ENCODE measurements around the gene GALNT8.
"Not testable (repeated sequence)": the region's sequence is repeated elsewhere in the genome, so short reads cannot be mapped to it uniquely, and the experiment has no call there.

Gene GALNT8

DNA sequence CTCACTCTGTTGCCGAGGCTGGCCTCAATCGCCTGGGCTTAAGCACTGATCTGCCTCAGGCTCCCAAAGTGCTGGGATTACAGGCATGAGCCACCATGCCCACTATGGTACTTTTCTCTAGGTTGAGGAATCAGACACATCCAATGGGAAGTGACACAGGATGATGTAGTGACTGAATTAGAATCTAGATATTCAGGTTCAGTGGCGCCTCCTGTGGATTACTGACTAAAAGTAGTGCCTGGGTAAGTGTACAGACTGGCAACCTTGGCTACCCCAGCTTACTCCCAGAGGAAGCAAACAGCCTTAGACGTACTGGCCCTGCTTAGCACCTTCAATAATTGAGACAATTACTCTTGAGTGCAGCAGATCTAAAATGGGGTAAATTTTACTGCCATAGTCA lies 22.8 kb downstream of the GALNT8 start:
- DNase-seq (ENCODE audit: low spot score) = no peak

DNA sequence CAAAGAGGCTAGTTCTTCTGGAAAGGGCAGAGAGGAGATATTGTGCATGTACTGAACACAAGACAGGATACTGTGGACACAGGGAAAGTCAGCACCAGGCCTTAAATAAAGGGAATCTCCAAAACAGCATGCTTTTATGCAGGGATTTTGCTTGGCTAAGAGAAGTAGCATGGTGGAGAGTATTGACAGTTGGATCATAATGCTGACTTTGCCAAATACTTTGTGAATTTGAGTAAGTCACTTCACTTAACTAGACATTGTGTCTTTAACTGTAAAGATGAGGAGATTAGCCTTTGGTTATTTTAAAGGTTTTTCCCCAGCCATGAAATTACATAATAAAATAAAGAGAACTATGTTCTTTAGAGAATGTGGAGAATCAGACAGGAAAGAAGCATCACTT lies 24.5 kb downstream of the GALNT8 start:
- DNase-seq (ENCODE audit: low spot score) = no peak

DNA sequence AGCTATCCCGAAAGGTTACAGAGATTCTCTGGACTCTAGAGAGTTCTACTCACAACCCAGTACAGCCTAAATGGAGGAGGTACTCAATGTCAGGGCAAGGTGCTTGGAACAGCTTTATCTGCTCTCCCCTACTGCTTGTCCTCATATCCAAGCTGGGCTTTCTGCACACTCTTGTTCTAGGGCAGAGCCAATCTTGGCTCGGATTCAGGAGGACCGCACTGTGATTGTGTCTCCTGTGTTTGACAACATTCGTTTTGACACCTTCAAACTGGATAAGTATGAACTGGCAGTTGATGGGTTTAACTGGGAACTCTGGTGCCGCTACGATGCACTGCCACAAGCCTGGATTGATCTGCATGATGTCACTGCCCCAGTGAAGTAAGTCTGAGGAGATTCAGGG lies 25.0 kb downstream of the GALNT8 start:
- DNase-seq (ENCODE audit: low spot score) = no peak

DNA sequence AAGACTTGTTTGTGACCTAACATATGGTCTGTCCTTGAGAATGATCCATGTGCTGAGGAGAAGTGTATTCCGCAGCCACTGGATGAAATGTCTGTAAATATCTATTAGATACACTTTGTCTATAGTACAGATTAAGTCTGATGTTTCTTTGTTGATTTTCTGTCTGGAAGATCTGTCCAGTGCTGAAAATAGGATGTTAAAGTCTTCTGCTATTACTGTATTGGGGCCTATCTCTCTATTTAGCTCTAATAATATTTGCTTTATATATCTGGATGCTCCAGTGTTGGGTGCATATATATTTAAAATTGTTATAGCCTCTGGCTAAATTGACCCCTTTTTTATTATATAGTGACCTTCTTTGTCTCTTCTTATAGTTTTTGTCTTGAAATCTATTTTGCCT lies 31.5 kb downstream of the GALNT8 start:
- not testable (repeated sequence) for DNase-seq (ENCODE audit: low spot score)

DNA sequence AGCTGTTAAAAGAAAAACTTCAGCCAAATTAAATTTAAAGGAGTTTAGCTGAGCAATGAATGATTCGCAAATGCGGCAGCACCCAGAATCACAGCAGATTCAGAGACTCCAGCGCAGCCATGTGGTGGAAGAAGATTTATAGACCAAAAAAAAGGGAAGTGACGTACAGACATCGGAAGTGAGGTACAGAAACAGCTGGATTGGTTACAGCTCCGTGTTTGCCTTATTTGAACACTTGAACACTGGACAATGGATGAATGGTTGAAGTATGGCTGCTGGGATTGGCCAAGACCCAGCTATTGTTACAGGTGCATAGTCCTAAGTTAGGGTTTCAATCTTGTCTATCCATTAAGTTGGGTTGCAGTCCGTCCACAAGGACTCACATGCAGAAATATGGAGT lies 42.6 kb downstream of the GALNT8 start:
- no peak for DNase-seq (ENCODE audit: low spot score)

DNA sequence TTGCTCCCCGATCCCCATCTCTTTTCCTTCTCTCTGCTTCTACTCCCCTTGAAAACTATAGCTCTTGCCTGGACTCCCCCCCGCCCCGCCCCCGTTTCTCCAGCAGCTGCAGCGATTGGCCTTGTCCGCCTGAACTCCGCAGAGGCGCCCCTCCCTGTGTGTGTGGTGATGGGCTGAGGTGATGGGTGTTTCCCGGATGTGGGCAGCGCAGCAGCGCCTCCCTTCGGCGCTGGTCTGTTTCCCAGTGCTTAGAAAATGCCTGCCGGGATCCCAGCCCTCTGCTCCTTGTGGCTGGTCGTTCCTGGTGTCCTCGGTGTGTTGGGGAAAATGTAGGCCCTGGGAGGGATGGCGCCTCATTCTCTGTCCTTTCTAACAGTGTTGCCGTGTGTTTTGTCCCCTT lies 43.3 kb downstream of the GALNT8 start:
- DNase-seq (ENCODE audit: low spot score) = no peak

DNA sequence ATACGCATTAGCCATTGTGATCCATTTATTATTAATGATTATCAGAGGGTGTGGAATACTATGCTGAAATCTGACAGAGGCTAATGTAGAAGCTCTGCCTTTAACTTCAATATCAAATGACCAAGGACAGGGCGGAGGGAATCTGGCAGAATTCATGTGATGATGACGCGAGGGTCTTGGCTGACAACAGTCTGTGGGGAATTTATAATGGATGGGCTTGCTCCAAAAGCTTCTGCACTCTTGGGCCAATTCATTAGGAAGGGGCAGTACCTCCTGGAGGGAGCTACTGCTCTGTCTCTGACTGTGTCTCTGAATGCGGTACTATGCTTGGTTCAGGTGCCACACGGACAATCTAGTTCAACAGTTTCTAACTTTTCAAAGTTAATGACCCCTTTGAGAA lies 46.2 kb downstream of the GALNT8 start:
- no peak for DNase-seq (ENCODE audit: low spot score)

DNA sequence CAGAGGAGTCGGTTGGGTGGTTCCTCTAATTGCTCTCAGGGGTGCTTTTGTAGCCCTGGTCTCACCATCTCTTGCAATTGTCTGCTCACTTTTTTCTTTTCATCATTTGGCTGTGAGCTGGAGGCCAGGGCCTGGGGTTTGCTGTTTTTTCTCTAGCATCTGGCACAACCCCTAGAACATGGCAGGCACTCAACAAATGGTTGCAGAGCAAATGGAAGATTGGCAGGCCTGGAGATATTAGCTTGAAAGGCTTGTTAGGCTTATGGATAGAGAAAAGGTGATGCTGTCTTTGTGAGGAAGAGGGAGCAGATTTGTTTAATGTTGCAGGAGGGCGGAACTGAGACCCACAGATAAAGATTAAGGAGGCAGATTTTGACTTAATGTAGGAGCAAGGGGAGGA lies 47.0 kb downstream of the GALNT8 start:
- no peak for DNase-seq (ENCODE audit: low spot score)

DNA sequence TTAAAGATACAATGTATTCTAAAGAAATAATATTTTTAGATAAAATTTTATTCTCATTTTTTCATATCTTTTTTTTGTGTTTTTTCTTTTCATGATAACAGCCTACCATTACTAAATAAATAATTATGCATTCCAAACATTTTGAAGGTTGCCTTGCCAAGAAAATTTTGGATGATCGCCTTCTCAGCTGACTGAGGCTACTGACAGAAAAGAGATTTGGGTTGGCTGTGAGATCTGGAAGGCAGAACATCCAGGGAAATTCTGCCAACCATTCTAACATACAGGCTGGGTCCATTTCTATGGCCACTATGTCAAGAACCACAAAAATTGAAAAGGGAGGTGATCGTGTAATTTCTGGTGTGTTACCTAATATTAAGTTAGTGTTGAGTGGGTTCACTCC lies 48.1 kb downstream of the GALNT8 start:
- DNase-seq (ENCODE audit: low spot score) = no peak

DNA sequence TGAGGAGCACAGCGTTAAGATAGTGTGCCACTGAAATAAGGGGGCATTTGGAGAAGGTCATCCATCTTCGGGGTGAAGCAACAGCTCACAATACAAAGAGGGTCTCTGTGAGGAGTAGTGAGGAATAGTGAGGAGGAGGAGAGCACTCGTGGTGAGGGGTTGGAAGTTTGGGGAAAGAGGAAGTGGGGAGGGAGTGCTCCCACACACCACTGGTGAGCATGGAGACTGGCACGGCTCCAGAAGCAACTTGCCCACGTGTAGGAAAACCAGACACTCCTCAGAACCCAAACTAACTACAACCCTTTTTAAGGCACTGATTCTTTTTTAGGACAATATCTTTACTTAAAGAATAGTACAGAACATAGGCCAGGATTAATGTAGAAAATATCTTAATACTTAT lies 48.9 kb downstream of the GALNT8 start:
- DNase-seq (ENCODE audit: low spot score) = no peak

DNA sequence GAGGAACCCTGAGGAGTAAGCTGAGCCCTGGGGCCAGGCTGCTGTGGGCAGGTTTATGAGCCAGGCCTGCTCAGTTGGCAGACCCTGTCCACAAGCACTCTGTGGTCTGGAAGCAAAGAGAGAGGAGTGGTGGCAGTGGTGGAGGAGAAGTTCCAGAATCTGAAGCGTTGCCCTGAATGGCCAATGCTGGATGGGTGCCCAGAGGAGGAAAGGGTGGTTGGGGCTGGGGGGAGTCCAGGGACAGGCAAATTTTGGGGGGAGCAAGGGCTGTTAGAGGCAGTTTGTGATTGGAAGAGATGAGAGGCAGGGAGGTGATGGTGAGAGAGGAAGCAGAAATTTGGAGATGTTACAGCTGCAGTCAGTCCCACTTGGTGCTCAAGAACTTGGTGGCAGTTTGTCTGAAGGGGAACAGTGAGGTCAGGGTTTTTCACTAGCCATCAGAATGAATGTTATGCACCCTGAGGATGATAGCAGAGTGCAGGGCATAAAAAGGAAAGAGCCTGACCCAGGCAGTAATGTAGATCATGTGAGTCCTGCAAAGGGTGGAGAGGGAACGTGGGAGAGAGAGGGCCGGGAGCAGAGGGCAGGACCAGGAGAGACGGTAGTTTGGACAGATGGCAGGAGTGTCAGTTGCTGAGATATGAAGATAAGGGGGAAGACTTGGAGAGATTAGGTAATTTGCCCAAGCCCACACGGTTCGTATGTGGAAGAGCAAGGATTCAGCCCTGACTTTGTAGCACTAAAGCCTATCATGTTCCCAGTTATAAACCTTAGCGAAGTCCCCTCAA lies 51.2 kb downstream of the GALNT8 start:
- no peak for DNase-seq (ENCODE audit: low spot score)

DNA sequence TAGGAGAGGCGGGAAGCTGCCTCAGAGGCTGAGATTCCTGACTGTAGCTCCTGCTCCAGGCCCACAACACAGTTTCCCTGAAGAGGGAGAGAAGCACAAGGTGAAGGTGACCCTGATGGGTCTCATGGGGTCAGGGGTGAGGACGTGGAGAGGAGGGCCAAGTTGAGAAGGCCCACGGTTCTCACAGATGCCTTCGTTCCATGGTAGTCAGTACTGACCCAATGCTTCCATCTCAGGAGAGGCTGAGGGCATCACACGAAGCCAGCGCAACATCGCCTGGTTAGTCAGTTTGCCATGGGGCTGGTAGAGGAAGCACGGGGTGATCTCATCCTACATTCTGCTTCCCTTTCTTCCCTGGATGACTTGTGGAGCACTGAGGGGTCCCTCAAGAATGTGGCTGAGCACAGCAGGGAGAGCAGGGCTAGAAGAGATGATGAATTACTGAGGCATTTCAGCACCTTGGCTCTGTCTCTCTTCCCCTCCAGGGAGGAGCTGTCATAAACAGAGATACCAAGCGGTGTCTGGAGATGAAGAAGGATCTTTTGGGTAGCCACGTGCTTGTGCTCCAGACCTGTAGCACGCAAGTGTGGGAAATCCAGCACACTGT lies 51.9 kb downstream of the GALNT8 start:
- DNase-seq (ENCODE audit: low spot score) = no peak

DNA sequence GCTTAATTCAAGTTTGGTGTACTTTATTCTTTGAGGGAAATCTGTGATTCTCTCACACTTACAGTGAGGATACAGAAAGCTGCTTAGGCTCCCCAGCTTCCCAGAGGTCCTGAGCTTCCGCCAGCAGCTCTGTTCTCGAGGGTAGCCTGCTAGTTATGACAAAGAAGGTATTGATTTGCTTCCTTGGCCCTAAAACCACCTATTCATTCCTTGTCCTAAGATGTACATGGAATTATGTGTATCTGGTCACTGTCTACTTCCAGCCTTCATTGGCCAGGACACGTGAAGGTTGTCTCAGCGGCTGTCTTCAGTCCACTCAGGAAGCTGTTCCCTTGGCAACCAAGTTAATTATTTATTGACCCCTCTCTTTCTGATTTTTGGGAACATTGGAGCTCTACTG lies 55.7 kb downstream of the GALNT8 start:
- DNase-seq (ENCODE audit: low spot score) = no peak

DNA sequence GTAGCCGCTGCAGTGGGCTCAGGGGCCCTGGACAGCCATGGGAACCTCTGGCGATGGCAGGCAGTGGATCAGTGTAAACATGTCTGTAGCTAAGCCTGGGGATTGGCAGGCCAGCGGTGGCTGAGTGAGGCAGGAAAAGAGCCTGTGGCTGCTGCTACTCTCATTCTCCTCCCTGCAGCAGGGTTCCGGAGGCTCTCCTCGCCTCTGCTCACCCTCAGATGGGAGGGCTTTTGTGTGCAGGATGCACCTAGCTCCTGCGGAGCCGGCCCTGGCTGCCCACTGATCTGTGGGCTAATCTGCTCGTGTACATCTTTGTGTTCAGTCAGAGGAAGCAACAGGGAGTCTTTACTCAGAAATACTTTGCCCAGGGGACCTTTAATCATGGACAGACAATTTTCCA lies 59.5 kb downstream of the GALNT8 start:
- DNase-seq (ENCODE audit: low spot score) = no peak

DNA sequence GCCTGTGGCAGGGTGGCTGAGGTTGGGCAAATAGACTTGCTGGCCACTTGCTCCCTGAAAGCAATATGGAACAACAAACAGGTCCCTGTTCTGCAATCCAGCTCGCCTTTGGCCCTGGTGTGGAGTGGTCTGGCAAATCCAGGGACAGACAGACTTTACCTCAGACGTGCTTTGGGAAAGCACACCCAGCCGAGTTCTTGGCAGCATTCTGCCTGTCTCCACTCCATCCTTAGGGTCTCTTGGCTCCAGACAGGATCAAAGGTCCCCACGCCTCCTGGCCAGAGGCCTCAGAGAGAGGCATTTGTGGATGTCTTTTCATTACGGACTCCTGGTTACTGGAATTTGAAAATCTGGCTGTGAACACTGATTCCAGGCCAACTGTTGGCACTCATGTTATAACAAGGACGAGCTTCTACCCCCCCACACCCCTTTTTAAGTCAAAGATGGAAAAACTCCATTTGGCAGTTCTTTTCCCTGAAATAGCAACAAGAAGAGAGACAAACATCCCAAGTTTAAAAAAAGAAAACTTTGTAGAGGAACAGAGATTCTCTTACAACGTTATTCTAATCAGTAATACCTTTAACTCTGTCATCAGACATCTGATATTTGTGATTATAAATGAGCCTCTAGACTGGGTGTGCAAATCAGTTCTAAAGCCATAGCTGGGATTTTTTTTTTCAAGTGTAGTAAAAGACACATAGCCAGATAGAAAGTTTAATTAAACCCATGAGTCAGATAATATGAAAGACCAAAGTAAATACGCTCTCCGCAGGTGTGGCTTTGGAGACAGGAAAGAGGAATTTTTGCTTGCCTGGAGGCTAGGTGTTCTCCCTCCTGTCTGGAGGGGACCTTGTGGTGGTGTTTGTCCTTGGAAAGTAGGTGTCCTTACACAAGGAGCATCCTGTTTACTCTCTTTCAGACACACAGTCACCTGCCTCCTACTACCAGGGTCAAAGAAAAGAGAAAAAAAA lies 60.7 kb downstream of the GALNT8 start:
- no peak for DNase-seq (ENCODE audit: low spot score)

DNA sequence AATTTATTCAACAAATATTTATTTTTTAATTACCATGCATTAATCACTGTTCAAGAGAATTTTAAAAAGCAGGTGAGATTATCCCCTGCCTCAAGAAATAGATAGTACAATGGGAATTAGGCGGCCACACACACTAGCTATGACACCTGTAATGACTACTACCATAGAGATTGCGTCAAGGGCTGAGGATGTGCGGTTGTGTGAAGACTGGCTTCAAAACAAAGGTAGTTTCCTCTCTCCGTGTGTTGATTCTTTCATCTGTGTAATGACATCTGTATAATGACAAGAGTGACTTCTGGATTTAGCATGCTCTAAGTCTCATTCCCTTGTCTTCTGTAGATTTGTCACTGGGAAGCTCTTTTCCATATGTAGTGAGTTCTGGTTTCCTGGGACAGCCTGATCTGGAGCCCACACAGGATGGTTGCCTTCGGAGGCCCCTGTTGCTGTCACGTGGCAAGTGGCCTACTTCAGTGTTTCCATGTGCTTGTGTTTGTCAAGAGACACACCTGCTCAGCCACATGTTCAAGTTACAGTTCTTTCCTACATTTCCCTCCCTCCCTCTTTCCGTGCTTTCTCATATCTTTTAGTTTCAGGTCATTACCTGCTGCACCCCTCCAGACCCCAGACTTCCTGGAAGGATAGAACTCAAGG lies 64.3 kb downstream of the GALNT8 start:
- no peak for DNase-seq (ENCODE audit: low spot score)

DNA sequence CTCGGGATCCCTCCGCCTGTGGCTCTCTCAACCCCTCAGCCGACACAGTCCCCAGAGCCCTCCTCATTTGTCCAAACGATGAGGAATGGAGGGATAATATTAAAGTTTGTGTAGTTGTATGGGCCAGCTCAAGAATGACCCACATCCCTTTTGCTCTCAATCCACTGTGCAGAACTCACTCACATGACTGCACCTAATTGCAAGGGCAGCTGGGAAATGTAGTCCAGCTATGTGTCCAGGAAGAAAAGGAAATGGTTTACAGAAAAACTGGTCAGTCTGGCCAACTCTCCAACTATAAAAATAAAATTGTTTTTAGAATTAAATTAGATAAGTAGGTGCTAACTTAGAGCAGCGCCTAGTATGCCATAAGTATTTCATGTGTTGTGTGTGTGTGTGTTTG lies 66.6 kb downstream of the GALNT8 start:
- no peak for DNase-seq (ENCODE audit: low spot score)

DNA sequence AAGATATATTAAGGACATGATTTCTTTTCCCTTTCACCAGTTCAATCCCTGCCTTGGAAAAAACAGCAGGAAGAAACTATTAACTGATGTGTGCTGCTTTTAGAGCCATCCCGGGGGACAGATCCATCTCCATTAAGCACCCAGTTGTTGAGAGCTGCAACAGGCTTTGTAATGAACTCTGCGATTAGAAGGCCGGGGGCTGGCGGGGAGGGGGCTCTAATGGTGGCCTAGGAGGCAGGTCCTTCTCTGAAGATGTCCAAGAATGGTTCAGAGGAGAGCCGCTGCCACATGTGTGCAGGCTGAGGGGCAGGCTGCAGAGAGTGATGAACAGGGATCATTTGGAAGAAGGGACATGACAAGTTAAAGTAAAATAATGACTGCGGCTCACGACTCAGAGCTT lies 67.8 kb downstream of the GALNT8 start:
- DNase-seq (ENCODE audit: low spot score) = no peak

DNA sequence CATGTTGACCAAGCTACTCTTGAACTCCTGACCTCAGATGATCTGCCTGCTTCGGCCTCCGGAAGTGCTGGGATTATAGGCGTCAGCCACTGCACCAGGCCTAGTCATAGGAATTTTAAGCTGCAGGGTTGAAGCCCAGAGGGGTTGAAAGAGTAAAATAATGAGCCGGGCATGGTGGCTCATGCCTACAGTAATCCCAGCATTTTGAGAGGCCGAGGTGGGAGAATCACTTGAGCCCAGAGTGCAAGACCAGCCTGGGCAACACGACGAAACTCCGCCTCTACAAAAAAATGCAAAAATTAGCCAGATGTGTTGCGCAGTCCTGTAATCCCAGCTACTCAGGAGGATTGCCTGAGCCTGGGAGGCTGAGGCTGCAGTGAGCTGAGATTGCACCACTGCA lies 69.6 kb downstream of the GALNT8 start:
- DNase-seq (ENCODE audit: low spot score) = no peak

DNA sequence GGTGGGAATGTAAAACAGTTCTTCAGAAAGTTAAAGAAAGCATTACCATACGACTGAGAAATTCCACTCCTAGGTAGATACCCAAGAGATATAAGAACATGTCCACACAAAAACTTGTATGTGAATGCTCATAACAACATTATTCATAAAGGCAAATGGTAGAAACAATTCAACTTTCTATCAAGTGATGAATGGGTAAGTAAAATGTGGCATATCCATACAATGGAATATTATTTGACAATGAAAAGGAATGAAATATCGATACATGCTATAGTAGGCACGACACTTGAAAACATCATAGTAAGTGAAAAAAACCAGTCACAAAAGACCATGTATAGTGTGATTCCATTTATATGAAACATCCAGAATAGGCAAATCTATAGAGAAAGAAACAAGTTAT lies 71.3 kb downstream of the GALNT8 start:
- DNase-seq (ENCODE audit: low spot score) = no peak

DNA sequence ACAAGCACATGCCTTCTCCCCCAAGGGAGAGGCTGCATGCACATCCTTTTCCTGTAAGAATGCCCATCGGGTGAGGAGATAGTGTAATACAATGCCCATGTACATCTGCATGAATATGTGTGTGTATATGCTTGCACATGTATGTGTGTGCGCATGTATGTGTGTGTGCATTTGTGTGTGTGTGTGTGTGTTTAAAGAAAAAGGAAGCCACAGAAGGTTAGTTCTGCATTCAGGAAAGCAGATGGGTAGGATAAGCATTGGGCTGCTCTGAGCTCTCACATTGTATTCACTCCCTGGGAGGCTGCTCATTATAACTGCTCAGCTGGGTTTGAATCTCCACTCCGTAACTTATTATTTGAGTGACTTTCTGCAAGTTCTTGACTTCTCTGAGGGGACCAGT lies 74.3 kb downstream of the GALNT8 start:
- no peak for DNase-seq (ENCODE audit: low spot score)

DNA sequence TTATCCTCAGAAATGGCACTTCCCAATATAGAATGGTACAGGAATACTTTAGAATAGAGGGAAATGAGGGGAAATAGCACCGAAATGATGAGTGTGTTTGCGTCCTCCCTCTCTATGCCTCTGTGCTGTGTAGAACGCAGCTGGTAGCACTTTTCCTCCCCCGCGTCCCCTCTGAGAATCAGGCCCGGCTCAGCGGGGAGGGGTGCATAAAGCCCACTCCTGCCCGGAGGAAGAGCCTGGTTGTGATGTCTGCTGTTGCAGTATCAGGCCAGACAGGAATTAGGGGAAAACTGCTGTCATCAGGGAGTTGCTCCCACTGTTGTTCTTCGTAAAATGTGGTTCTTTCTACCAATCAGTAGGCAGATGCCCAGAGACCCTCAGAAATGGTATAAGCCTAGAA lies 76.0 kb downstream of the GALNT8 start:
- DNase-seq (ENCODE audit: low spot score) = no peak
